ENCODE results near the gene CCDC47. TPM values are rescaled to one million over a fixed set of nuclear protein-coding genes. Genes with fewer than 3 reads are reported as not detected.

CCDC47 gene
- total and polyA plus RNA-seq, 2 of the 13 experiments (the other 11 are each of a cell fraction or from before 2014, with no cell fraction given): 59.3 to 99.5 TPM

GRCh38 chr17:63774141-63774968, 958 bp upstream of the CCDC47 start, which contains the start of gene DDX42 (continued):
- TF ChIP-seq, protein P1, sequence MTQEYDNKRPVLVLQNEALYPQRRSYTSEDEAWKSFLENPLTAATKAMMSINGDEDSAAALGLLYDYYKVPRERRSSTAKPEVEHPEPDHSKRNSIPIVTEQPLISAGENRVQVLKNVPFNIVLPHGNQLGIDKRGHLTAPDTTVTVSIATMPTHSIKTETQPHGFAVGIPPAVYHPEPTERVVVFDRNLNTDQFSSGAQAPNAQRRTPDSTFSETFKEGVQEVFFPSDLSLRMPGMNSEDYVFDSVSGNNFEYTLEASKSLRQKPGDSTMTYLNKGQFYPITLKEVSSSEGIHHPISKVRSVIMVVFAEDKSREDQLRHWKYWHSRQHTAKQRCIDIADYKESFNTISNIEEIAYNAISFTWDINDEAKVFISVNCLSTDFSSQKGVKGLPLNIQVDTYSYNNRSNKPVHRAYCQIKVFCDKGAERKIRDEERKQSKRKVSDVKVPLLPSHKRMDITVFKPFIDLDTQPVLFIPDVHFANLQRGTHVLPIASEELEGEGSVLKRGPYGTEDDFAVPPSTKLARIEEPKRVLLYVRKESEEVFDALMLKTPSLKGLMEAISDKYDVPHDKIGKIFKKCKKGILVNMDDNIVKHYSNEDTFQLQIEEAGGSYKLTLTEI (CRISPR knock-in tag; conservative IDR thresholded peaks at IDR 0.05): no peak
- TF ChIP-seq, protein P2, sequence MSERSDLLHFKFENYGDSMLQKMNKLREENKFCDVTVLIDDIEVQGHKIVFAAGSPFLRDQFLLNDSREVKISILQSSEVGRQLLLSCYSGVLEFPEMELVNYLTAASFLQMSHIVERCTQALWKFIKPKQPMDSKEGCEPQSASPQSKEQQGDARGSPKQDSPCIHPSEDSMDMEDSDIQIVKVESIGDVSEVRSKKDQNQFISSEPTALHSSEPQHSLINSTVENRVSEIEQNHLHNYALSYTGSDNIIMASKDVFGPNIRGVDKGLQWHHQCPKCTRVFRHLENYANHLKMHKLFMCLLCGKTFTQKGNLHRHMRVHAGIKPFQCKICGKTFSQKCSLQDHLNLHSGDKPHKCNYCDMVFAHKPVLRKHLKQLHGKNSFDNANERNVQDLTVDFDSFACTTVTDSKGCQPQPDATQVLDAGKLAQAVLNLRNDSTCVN (CRISPR knock-in tag; IDR thresholded peaks at IDR 0.05; ENCODE audit: borderline replicate concordance): no peak; the same call in 1 of the 2 replicates
- TF ChIP-seq, protein P3, sequence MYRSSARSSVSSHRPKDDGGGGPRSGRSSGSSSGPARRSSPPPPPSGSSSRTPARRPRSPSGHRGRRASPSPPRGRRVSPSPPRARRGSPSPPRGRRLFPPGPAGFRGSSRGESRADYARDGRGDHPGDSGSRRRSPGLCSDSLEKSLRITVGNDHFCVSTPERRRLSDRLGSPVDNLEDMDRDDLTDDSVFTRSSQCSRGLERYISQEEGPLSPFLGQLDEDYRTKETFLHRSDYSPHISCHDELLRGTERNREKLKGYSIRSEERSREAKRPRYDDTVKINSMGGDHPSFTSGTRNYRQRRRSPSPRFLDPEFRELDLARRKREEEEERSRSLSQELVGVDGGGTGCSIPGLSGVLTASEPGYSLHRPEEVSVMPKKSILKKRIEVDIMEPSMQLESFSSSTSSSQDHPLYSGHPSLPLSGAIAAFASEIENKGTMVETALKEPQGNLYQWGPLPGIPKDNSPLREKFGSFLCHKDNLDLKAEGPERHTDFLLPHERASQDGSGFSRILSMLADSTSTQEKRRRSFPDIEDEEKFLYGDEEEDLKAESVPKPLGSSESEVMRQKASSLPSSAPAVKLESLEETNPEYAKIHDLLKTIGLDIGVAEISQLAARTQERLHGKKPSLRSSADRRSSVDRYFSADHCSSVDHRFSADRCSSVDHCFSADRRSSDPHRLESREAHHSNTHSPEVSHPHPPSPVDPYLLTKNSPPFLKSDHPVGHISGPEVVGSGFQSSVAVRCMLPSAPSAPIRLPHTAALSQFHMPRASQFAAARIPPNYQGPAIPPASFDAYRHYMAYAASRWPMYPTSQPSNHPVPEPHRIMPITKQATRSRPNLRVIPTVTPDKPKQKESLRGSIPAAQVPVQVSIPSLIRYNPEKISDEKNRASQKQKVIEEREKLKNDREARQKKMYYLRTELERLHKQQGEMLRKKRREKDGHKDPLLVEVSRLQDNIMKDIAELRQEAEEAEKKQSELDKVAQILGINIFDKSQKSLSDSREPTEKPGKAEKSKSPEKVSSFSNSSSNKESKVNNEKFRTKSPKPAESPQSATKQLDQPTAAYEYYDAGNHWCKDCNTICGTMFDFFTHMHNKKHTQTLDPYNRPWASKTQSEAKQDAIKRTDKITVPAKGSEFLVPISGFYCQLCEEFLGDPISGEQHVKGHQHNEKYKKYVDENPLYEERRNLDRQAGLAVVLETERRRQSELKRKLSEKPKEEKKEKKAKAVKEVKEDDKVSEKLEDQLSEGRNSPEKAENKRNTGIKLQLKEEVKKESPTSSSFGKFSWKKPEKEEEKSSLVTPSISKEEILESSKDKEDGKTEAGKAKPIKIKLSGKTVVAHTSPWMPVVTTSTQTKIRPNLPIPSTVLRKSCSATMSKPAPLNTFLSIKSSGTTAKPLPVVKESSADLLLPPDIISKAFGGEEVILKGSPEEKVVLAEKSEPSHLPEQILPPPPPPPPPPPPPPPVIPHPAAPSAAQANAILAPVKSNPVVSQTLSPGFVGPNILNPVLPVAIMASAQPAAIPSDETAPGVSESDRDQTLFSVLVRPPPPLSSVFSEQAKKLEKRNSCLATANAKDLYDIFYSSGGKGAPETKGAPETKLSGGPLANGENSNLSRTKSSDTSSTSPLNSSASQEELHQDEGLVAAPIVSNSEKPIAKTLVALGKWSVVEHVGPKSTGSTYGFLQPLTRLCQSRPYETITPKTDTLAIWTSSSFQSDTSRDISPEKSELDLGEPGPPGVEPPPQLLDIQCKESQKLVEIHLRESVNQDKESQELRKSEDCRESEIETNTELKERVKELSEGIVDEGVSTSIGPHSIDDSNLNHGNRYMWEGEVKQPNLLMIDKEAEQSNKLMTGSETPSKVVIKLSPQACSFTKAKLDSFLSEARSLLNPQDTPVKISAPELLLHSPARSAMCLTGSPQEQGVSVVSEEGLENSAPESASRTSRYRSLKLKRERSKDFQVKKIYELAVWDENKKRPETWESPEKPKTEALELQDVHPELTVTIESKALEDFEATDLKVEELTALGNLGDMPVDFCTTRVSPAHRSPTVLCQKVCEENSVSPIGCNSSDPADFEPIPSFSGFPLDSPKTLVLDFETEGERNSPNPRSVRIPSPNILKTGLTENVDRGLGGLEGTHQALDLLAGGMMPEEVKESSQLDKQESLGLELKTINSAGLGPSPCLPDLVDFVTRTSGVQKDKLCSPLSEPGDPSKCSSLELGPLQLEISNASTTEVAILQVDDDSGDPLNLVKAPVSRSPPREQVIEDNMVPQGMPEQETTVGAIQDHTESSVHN (CRISPR knock-in tag; IDR thresholded peaks at IDR 0.05): no peak
- TF ChIP-seq MTA1 (CRISPR knock-in tag; IDR thresholded peaks at IDR 0.05; ENCODE audit: borderline replicate concordance): peak; percentile 42
- TF ChIP-seq, protein P4, sequence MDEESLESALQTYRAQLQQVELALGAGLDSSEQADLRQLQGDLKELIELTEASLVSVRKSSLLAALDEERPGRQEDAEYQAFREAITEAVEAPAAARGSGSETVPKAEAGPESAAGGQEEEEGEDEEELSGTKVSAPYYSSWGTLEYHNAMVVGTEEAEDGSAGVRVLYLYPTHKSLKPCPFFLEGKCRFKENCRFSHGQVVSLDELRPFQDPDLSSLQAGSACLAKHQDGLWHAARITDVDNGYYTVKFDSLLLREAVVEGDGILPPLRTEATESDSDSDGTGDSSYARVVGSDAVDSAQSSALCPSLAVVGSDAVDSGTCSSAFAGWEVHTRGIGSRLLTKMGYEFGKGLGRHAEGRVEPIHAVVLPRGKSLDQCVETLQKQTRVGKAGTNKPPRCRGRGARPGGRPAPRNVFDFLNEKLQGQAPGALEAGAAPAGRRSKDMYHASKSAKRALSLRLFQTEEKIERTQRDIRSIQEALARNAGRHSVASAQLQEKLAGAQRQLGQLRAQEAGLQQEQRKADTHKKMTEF (CRISPR knock-in tag; IDR thresholded peaks at IDR 0.05): peak; percentile 1; the same call in 1 of the 2 replicates
- no peak for TF ChIP-seq RFXANK (CRISPR knock-in tag; IDR thresholded peaks at IDR 0.05)
- no peak for TF ChIP-seq KLF9 (CRISPR knock-in tag; IDR thresholded peaks at IDR 0.05; ENCODE audit: low read depth)
- TF ChIP-seq ATF7-NPFF (CRISPR knock-in tag; IDR thresholded peaks at IDR 0.05; ENCODE audit: low read depth): no peak
- TF ChIP-seq POLR2AphosphoS2 (IDR thresholded peaks at IDR 0.05; ENCODE audit: low read depth, low read length): no peak
- TF ChIP-seq THRA (CRISPR knock-in tag; IDR thresholded peaks at IDR 0.05; ENCODE audit: borderline replicate concordance): peak; percentile 11; the same call in 1 of the 2 replicates
- no peak for TF ChIP-seq SIX4 (CRISPR knock-in tag; IDR thresholded peaks at IDR 0.05)
- TF ChIP-seq ZNF460 (CRISPR knock-in tag; IDR thresholded peaks at IDR 0.05; ENCODE audit: borderline replicate concordance): no peak
- no peak; the same call in 1 of the 2 replicates for TF ChIP-seq ZNF816 (CRISPR knock-in tag; IDR thresholded peaks at IDR 0.05; ENCODE audit: borderline replicate concordance)
